T-cell (primary cell): ENCODE data around the gene AP2S1. TPM values are rescaled to one million over a fixed set of nuclear protein-coding genes. Genes with fewer than 3 reads are reported as not detected.
A peak's percentile ranks its signal among the peaks of the same experiment; 100 is the strongest.

Experiments used
- ATAC-seq, 4 experiments: fragments of 200-7000 bp in 3 of 4; fragments of 150-1000 bp in 1 of 4; cut with Tn5 transposase; replicated peaks in 1 of 4; 1 replicate in 3 of 4; 2 replicates in 1 of 4; pipeline ENCODE4 v1.10.0; 2021; ENCODE audit warnings: moderate library complexity in 3 of 4, mild to moderate bottlenecking in 2 of 4, moderate number of reproducible peaks in 1 of 4
- CTCF ChIA-PET, 2 donors: fragments of 300-600 bp; sonication (Branson Sonifier 250); formaldehyde crosslinking; loops; one replicate each; lab custom pipeline; 2022; ENCODE audit warnings: antibody characterized with exemption in 2 of 2; lab: Charles Lee
- POLR2A ChIA-PET, 2 donors: fragments of 300-600 bp; sonication (Branson Sonifier 250); formaldehyde crosslinking; loops; one replicate each; lab custom pipeline; 2022; ENCODE audit warnings: antibody characterized with exemption in 2 of 2; lab: Charles Lee
- DNase-seq, 35 experiments: peaks; one replicate each; pipeline versions ENCODE4 v3.0.0 to v3.0.0-alpha.2; 2013 to 2023
- H3K27ac ChIP-seq: one replicate; pipeline ENCODE4 v1.5.1; 2013; ENCODE audit warnings: low read length
- H3K27me3 ChIP-seq, 2 experiments: replicated peaks in 1 of 2; 1 replicate in 1 of 2; 2 replicates in 1 of 2; pipeline versions ENCODE4 v1.6.1 to v1.7.0; 2013; ENCODE audit warnings: low read length in 1 of 2, mixed read lengths in 1 of 2; ENCODE audit not compliant: control insufficient read depth in 2 of 2, insufficient read depth in 2 of 2; ENCODE audit errors: extremely low read depth in 1 of 2
- H3K36me3 ChIP-seq, 2 donors: 1 replicate in 1 of 2; 2 replicates in 1 of 2; pipeline versions ENCODE4 v1.6.1 to v1.7.0; 2013; ENCODE audit warnings: low read length in 1 of 2; ENCODE audit not compliant: control insufficient read depth in 2 of 2, insufficient read depth in 1 of 2; ENCODE audit errors: extremely low read depth in 1 of 2
- H3K4me1 ChIP-seq, 2 experiments: 1 replicate in 1 of 2; 2 replicates in 1 of 2; pipeline versions ENCODE4 v1.6.1 to v1.7.0; 2013; ENCODE audit warnings: low read length in 2 of 2, mixed read lengths in 1 of 2; ENCODE audit not compliant: insufficient read depth in 2 of 2, control insufficient read depth in 1 of 2; ENCODE audit errors: extremely low read depth in 1 of 2
- H3K4me3 ChIP-seq, 2 donors: 1 replicate in 1 of 2; 2 replicates in 1 of 2; pipeline versions ENCODE4 v1.5.1 to v1.7.0; 2013; ENCODE audit warnings: mild to moderate bottlenecking in 2 of 2, low read length in 1 of 2, moderate library complexity in 1 of 2; ENCODE audit not compliant: control insufficient read depth in 1 of 2; ENCODE audit errors: extremely low read depth in 1 of 2
- H3K9me3 ChIP-seq: 2 replicates; pipeline ENCODE4 v1.7.0; 2013
- H3K27ac Mint-ChIP-seq, 2 donors: one replicate each; pipeline ENCODE4 v1.8.0; 2020 to 2021; ENCODE audit warnings: mild to moderate bottlenecking in 2 of 2, mixed read lengths in 2 of 2
- H3K27me3 Mint-ChIP-seq, 2 donors: one replicate each; pipeline ENCODE4 v1.8.0; 2021 to 2022; ENCODE audit warnings: mixed read lengths in 2 of 2
- H3K36me3 Mint-ChIP-seq: one replicate; pipeline ENCODE4 v1.8.0; 2021; ENCODE audit warnings: mixed read lengths
- H3K4me1 Mint-ChIP-seq, 3 donors: one replicate each; pipeline ENCODE4 v1.8.0; 2020 to 2022; ENCODE audit warnings: mixed read lengths in 3 of 3, mild to moderate bottlenecking in 1 of 3
- H3K4me3 Mint-ChIP-seq, 3 donors: one replicate each; pipeline ENCODE4 v1.8.0; 2020 to 2022; ENCODE audit warnings: mild to moderate bottlenecking in 3 of 3, mixed read lengths in 3 of 3, moderate library complexity in 3 of 3
- H3K9me3 Mint-ChIP-seq, 3 donors: one replicate each; pipeline ENCODE4 v1.8.0; 2020 to 2022; ENCODE audit warnings: mixed read lengths in 3 of 3
- WGBS: methylation state at CpG from one replicate; pipeline ENCODE4 v1.1.5; 2013; ENCODE audit warnings: missing lambda C conversion rate; ENCODE audit not compliant: insufficient coverage; 5-methylcytosine and 5-hydroxymethylcytosine counted together
- total RNA-seq, 35 experiments: library from RNA in 6 of 35; stranded (reverse) in 6 of 35; fragments of 120-200 nt in 1 of 35; gene quantifications; one replicate each; pipeline versions ENCODE4 v1.2.1 to v1.2.4 and lab custom pipeline; 2013 to 2026

Gene AP2S1
- total RNA-seq, 5 donors from 2014 or later (not counting 1 experiment from before 2014, with no cell fraction given) = 36.6 to 51.5 (median 49.1) TPM

GRCh38 chr19:46818812-46819211 lies 31.8 kb downstream of the AP2S1 start:
- Histone ChIP-seq H3K27ac (peak overlapping the region; percentile 5), H3K4me1 (peaks cover 15 to 36% of the 10 kb centered on the region in 2 experiments), H3K4me3 (no peak overlapping the region), H3K36me3 (no peaks in the 10 kb centered on the region), H3K9me3 (no peaks in the 10 kb centered on the region), H3K27me3 (no peaks in the 10 kb centered on the region)
- no peaks in the 10 kb centered on the region for H3K9me3 Mint-ChIP-seq
- peak overlapping the region; percentile 64 to 71 for H3K27ac Mint-ChIP-seq
- no peak for ATAC-seq
- peak overlapping the region in 1 of 3 donors; percentile 70 for H3K4me3 Mint-ChIP-seq
- no peaks in the 10 kb centered on the region for H3K36me3 Mint-ChIP-seq
- DNase-seq = no peak
- H3K27me3 Mint-ChIP-seq = peaks cover 0 to 2% of the 10 kb centered on the region in 2 donors
- ChIA-PET POLR2A (interaction anchor here in 1 of 2 donors (0.6 kb wide), 1 partner anchor 23 kb away, joined by 10 read pairs; no protein-coding TSS in a partner anchor), CTCF (no interaction called here)
- 92% methylated on average over 2 of the region's 2 CpGs for WGBS
- peaks cover 32 to 36% (median 33%) of the 10 kb centered on the region in 3 donors for H3K4me1 Mint-ChIP-seq

DNA sequence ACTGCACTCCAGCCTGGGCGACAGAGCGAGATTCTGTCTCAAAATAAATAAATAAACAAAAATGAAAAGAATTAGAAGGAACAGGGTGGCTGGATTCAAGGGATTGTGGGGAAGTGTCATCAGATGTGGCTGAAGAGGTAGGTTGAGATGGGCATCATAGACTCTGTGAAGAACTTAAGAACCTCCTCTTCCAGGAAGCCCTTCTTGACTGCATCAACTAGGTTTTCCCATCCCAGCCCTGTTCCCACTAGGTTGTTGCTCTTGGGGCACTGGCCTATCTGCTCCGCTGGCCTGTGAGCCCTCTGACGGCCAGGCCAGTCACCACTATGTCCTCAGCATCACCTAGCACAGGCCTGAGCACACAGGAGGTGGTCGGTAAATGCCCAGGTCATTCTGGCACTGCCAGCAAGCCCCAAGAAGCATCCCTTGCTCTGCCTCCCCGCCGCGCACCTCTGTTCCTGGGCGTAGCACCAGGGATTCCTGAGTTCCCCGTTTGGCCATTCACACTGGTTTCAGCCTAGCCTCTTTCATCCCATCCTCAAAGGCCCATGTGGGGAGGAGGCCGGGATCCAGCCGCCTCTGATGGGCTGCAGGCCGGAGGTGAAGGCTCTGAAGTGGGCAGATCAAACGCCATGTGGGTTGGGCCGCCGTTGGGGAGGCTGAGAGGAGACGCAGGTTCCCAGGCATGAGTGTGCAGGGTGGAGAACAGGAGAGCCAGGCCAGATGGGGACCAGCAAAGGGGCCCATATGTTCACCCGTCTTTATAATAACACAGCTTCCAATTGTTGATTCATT lies 34.6 kb downstream of the AP2S1 start:
- Mint-ChIP-seq H3K9me3 (no peaks in the 10 kb centered on the region), H3K27me3 (peaks cover 0 to 4% of the 10 kb centered on the region in 2 donors), H3K4me3 (no peak overlapping the region), H3K36me3 (no peaks in the 10 kb centered on the region), H3K4me1 (peaks cover 19 to 22% (median 20%) of the 10 kb centered on the region in 3 donors), H3K27ac (no peak overlapping the region)
- H3K27me3 ChIP-seq = peaks cover 0 to 8% of the 10 kb centered on the region in 2 experiments
- no peak for DNase-seq
- ChIA-PET POLR2A (no interaction called here), CTCF (interaction anchor here in 1 of 2 donors (0.6 to 0.7 kb wide), 3 partner anchors 132 to 306 kb away, joined by 3 to 5 read pairs (median 3); no protein-coding TSS in a partner anchor)
- no peaks in the 10 kb centered on the region for H3K9me3 ChIP-seq
- no peak for ATAC-seq
- WGBS = 82% methylated on average over 8 of the region's 18 CpGs
- H3K27ac ChIP-seq = no peak overlapping the region
- no peaks in the 10 kb centered on the region for H3K36me3 ChIP-seq
- H3K4me3 ChIP-seq = no peak overlapping the region
- peaks cover 5 to 23% of the 10 kb centered on the region in 2 experiments for H3K4me1 ChIP-seq

DNA sequence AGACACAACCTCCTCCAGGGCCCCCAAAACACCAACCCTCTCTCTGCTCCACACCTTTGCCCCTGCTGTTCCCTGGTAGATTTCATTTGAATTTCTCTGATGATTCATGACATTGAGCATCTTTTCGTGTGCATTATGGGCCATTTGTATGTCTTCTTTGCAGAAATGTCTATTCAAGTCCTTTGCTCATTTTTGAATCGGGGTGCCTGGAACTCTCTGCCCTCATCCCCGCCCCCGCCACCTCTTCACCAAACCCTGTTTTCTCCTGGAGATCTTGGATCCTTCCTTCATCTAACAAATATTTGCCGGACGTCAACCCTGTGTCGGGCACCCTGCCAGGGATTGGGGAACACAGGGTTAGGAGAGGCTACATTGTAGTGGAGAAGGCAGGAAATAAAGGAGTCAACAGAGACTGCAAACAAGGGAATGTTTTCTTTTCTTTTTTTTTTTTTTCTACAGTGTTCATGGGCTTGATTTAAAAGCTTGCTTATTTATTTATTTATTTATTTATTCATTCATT lies 36.7 kb downstream of the AP2S1 start:
- ATAC-seq = no peak
- DNase-seq = no peak
- H3K4me3 ChIP-seq = no peak overlapping the region
- no peaks in the 10 kb centered on the region for H3K36me3 ChIP-seq
- Mint-ChIP-seq H3K36me3 (no peaks in the 10 kb centered on the region), H3K27me3 (peaks cover 0 to 4% of the 10 kb centered on the region in 2 donors), H3K27ac (no peak overlapping the region), H3K9me3 (no peaks in the 10 kb centered on the region), H3K4me3 (no peak overlapping the region), H3K4me1 (peaks cover 0 to 2% (median under 1%) of the 10 kb centered on the region in 3 donors)
- 100% methylated on average over 3 of the region's 7 CpGs for WGBS
- ChIA-PET CTCF (interaction anchor here in 1 of 2 donors (0.6 kb wide), 1 partner anchor 63 kb away, joined by 3 read pairs; no protein-coding TSS in a partner anchor), POLR2A (no interaction called here)
- H3K27me3 ChIP-seq = peaks cover 0 to 10% of the 10 kb centered on the region in 2 experiments
- H3K27ac ChIP-seq = no peak overlapping the region
- H3K9me3 ChIP-seq = no peaks in the 10 kb centered on the region
- peaks cover 0 to 3% of the 10 kb centered on the region in 2 experiments for H3K4me1 ChIP-seq

GRCh38 chr19:46812977-46813838 lies 37.4 kb downstream of the AP2S1 start:
- DNase-seq (no peak), ATAC-seq (no peak)
- CTCF ChIA-PET = no interaction called here
- POLR2A ChIA-PET = no interaction called here
- Mint-ChIP-seq H3K4me1 (no peaks in the 10 kb centered on the region), H3K4me3 (no peak overlapping the region), H3K27ac (no peak overlapping the region), H3K27me3 (peaks cover 0 to 4% of the 10 kb centered on the region in 2 donors), H3K36me3 (no peaks in the 10 kb centered on the region), H3K9me3 (no peaks in the 10 kb centered on the region)
- WGBS = 75% methylated on average over 12 of the region's 24 CpGs
- H3K4me1 ChIP-seq = no peaks in the 10 kb centered on the region
- H3K9me3 ChIP-seq = no peaks in the 10 kb centered on the region
- no peaks in the 10 kb centered on the region for H3K36me3 ChIP-seq
- H3K27me3 ChIP-seq = peaks cover 0 to 10% of the 10 kb centered on the region in 2 experiments
- no peak overlapping the region for H3K4me3 ChIP-seq
- no peak overlapping the region for H3K27ac ChIP-seq

GRCh38 chr19:46809534-46810272 lies 40.9 kb downstream of the AP2S1 start:
- no peak for DNase-seq
- Mint-ChIP-seq H3K9me3 (no peaks in the 10 kb centered on the region), H3K4me1 (no peaks in the 10 kb centered on the region), H3K27ac (no peak overlapping the region), H3K36me3 (no peaks in the 10 kb centered on the region), H3K27me3 (peaks cover 0 to 4% of the 10 kb centered on the region in 2 donors), H3K4me3 (no peak overlapping the region)
- no peaks in the 10 kb centered on the region for H3K9me3 ChIP-seq
- peaks cover 0 to 10% of the 10 kb centered on the region in 2 experiments for H3K27me3 ChIP-seq
- WGBS = 98% methylated on average over 11 of the region's 13 CpGs
- H3K4me3 ChIP-seq = no peak overlapping the region
- ATAC-seq = no peak
- no peaks in the 10 kb centered on the region for H3K4me1 ChIP-seq
- no peaks in the 10 kb centered on the region for H3K36me3 ChIP-seq
- H3K27ac ChIP-seq = no peak overlapping the region
- POLR2A ChIA-PET = no interaction called here
- CTCF ChIA-PET = interaction anchor here (0.5 to 0.7 kb wide), 2 partner anchors 12 to 45 kb away, joined by 3 to 5 read pairs; no protein-coding TSS in a partner anchor
